Measurements from ENCODE around the gene FZD10.

FZD10 gene

DNA sequence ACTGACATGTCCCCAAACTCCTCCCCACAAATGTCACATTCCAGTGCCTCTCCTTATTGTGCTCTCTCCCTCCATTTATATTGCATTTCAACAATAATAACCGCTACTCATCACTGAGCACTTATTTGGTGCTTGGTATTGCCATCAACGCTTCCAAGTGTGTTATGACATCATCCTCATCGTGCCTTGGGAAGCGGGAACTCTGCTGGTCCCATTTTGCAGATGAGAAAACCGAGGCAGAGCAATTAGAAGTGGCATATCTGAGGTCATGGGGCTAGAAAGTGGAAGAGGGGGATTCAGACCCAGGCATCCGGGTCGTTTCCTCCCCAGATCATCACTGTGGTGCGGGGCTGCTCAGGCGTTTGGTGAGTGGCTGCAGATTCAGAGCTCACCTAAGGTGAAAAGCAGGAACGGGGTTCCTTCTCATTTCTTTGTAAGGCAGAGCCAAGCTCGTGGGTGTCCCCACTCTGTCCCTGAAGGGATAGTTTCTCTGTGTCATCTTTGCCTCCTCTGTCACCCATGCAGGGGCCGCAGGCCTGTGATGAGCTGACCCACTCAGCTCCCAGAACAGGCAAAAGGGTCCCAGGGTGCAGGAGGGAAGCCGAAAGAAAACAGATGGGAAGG, 5.5 kb upstream of the FZD10 start:
- H3K36me3 ChIP-seq (ENCODE audit: control insufficient read depth, insufficient read depth, low read length, severe bottlenecking), result no peaks in the 10 kb centered on the region
- no peaks in the 10 kb centered on the region for H3K4me1 ChIP-seq (ENCODE audit: control insufficient read depth, insufficient read depth, low read length)
- H3K9me3 ChIP-seq (ENCODE audit: control insufficient read depth, low read length), result no peaks in the 10 kb centered on the region
- no peak overlapping the region for H3K4me3 ChIP-seq (ENCODE audit: low read length)
- no peak overlapping the region for H3K9ac ChIP-seq (ENCODE audit: low read length)
- H3K27me3 ChIP-seq (replicated peaks; ENCODE audit: control insufficient read depth, insufficient read depth, low read length), result peaks cover 61% of the 10 kb centered on the region
- DNase-seq (ENCODE audit: low read depth), result no peak

DNA sequence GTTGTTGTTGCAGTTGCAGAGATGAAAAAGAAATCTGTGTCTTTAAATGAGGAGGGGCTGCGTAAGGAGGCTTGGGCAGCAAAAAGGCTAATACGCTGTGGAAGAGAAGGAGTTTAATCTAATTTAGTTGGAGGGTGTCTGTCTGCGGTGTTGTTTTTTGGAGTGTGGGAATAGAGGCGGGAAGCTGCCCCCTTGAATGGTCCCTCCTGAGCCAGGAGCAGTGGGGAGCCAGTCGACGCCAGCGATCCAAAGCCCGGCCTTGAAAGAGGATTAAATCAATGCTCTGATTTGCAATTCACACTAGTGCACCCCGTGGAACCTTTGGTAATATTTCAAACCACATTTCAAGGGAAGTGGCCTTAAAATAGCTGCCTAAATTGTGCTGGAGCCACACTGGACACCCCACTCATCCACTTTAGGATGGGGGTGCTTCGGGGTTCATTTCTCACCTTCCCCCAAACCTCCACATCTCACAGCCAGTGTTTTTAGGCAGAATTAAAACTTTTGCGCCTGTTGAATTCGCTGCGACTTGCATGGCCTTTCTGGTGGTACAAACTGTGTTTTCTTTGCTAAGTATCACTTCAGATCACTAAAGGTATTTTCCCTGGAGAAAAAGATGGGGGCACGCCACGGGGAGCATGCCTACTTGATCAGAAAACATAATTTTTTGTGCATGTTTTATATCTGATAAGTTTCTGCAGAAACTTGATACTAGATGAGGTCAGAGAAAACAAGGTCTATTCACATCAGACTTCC, 4.1 kb upstream of the FZD10 start:
- Histone ChIP-seq H3K4me3 (ENCODE audit: low read length) (no peak overlapping the region), H3K4me1 (ENCODE audit: control insufficient read depth, insufficient read depth, low read length) (no peaks in the 10 kb centered on the region), H3K27me3 (replicated peaks; ENCODE audit: control insufficient read depth, insufficient read depth, low read length) (peaks cover 61% of the 10 kb centered on the region), H3K9me3 (ENCODE audit: control insufficient read depth, low read length) (no peaks in the 10 kb centered on the region), H3K36me3 (ENCODE audit: control insufficient read depth, insufficient read depth, low read length, severe bottlenecking) (no peaks in the 10 kb centered on the region), H3K9ac (ENCODE audit: low read length) (no peak overlapping the region)
- DNase-seq (ENCODE audit: low read depth), result no peak

DNA sequence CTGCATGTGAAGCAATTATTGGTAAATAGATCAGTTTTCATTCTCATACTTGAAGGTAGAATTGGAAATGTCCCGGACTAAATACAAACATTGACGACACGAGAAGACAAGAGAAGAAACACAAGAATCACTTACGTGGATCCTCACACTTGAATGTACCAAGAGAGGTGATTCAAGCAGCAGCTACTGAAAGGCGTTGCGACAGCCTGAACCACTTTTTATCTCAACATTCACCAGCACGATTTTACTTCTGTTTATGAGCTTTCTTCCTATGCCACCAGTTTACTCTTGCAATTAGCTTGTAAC, 3.6 kb upstream of the FZD10 start:
- Histone ChIP-seq H3K9ac (ENCODE audit: low read length) (no peak overlapping the region), H3K4me1 (ENCODE audit: control insufficient read depth, insufficient read depth, low read length) (no peaks in the 10 kb centered on the region), H3K9me3 (ENCODE audit: control insufficient read depth, low read length) (no peaks in the 10 kb centered on the region), H3K27me3 (replicated peaks; ENCODE audit: control insufficient read depth, insufficient read depth, low read length) (peaks cover 65% of the 10 kb centered on the region), H3K36me3 (ENCODE audit: control insufficient read depth, insufficient read depth, low read length, severe bottlenecking) (no peaks in the 10 kb centered on the region), H3K4me3 (ENCODE audit: low read length) (no peak overlapping the region)
- DNase-seq (ENCODE audit: low read depth), result no peak

DNA sequence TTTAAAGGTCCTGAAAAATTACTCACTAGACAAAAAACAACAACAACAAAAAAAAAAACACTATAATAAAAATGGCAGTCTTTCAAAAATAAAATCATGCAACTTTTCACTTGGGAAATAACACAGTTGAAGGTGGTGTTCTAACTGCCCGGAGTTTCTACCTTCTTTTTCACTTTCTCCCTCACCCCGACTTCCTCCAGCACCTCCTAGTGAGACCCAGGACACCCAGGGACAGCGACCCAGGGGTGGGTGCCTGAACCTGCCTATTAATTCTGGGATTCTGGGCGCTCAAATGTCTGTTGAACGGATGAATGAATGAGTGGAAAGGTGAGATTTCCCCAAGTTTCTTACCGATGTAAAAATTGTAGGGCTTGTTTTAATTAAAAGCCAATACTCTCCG, 2.0 kb upstream of the FZD10 start:
- no peak for DNase-seq (ENCODE audit: low read depth)
- Histone ChIP-seq H3K4me3 (ENCODE audit: low read length) (no peak overlapping the region), H3K27me3 (replicated peaks; ENCODE audit: control insufficient read depth, insufficient read depth, low read length) (peaks cover 66% of the 10 kb centered on the region), H3K4me1 (ENCODE audit: control insufficient read depth, insufficient read depth, low read length) (no peaks in the 10 kb centered on the region), H3K9ac (ENCODE audit: low read length) (no peak overlapping the region), H3K36me3 (ENCODE audit: control insufficient read depth, insufficient read depth, low read length, severe bottlenecking) (no peaks in the 10 kb centered on the region), H3K9me3 (ENCODE audit: control insufficient read depth, low read length) (no peaks in the 10 kb centered on the region)

DNA sequence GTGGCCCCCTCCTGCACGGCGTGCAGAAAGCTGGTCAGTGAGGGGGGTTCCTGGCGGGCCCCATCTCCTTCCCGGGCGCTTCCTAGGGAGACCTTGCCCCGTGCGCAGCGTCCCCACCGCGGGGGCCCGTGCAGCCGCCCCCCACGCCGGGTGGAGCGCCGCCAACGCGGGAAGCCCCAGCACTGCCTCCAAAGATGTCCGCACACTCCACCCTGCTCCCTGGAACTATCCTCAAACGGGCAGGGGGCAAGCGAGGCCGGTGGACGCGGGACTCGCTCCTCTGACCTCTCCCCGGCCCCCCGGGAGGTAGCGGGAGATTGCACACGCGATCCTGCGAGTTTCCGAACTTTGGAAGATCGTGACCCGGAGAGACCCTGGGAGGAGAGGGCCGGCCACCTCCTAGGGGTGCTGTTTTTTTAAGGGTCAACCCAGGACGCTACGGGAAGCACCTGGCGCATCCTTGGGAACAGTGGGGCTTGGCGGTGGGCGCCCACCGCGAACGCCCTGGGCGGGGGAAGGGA, 1.5 kb upstream of the FZD10 start:
- H3K27me3 ChIP-seq (replicated peaks; ENCODE audit: control insufficient read depth, insufficient read depth, low read length), result peaks cover 66% of the 10 kb centered on the region
- DNase-seq (ENCODE audit: low read depth), result no peak

DNA sequence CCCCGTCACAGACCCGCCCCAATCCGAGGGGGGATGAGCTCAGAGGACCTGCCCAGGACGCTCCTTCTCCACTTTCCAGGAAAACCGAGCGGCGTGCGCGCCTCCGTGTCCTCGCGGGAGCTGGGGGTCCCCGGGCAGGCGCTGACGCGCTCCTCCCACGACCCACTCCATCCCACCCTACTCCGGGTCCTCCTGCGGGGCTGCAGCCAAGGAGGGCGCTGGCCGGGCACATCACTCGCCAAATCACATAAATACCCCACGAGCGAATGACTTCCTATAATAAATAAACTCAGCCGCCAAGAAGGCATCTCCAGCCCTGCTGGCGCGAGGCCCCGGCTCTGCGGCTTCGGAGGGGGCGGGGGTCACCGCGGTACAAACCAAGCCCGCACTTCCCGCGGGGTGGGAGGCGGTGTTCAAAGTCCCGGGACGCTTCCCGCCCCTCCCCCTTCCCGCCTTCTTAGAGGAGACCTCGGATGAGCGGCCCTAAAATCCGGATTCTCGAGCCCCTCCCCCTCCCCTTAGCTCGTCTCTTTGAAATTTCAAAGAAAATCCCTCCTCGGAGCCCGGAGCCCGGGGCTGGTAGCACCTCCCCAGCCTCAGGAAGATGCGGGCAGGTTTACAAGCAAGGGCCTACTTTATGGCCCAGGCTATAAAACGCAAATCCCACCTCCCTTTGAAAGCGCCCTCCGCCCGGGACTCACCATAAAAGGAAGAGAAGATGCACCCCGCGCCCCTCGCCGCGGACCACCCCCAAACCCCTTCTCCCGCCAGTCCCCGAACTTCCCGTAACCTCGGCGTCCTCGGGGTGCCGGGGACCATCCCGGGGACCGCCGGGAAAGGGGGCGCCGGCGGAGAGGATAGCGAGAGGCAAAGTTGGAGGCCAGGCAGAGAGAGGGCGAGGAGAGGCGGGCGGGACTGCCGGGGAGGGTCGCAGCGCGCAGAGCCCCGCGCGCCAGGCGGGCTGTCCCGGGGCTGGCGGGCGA, 712 bp upstream of the FZD10 start:
- no peak for DNase-seq (ENCODE audit: low read depth)
- H3K36me3 ChIP-seq (ENCODE audit: control insufficient read depth, insufficient read depth, low read length, severe bottlenecking), result no peaks in the 10 kb centered on the region
- H3K27me3 ChIP-seq (replicated peaks; ENCODE audit: control insufficient read depth, insufficient read depth, low read length), result peaks cover 66% of the 10 kb centered on the region
- H3K9me3 ChIP-seq (ENCODE audit: control insufficient read depth, low read length), result no peaks in the 10 kb centered on the region
- no peaks in the 10 kb centered on the region for H3K4me1 ChIP-seq (ENCODE audit: control insufficient read depth, insufficient read depth, low read length)
- H3K4me3 ChIP-seq (ENCODE audit: low read length), result no peak overlapping the region
- H3K9ac ChIP-seq (ENCODE audit: low read length), result no peak overlapping the region

More for the DNA sequence above, 1.5 kb upstream of the FZD10 start:
- Histone ChIP-seq H3K4me1 (ENCODE audit: control insufficient read depth, insufficient read depth, low read length) (no peaks in the 10 kb centered on the region), H3K4me3 (ENCODE audit: low read length) (no peak overlapping the region), H3K36me3 (ENCODE audit: control insufficient read depth, insufficient read depth, low read length, severe bottlenecking) (no peaks in the 10 kb centered on the region), H3K9me3 (ENCODE audit: control insufficient read depth, low read length) (no peaks in the 10 kb centered on the region), H3K9ac (ENCODE audit: low read length) (no peak overlapping the region)

DNA sequence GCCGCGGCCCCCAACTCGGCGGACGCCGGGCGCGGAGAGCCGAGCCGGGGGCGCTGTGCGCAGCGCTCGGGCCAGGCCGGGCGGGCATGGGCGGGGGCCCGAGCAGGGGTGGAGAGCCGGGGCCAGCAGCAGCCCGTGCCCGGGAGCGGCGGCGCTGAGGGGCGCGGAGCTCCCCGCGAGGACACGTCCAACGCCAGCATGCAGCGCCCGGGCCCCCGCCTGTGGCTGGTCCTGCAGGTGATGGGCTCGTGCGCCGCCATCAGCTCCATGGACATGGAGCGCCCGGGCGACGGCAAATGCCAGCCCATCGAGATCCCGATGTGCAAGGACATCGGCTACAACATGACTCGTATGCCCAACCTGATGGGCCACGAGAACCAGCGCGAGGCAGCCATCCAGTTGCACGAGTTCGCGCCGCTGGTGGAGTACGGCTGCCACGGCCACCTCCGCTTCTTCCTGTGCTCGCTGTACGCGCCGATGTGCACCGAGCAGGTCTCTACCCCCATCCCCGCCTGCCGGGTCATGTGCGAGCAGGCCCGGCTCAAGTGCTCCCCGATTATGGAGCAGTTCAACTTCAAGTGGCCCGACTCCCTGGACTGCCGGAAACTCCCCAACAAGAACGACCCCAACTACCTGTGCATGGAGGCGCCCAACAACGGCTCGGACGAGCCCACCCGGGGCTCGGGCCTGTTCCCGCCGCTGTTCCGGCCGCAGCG, 639 bp downstream of the FZD10 start:
- Histone ChIP-seq H3K4me1 (ENCODE audit: control insufficient read depth, insufficient read depth, low read length) (no peaks in the 10 kb centered on the region), H3K9ac (ENCODE audit: low read length) (no peak overlapping the region), H3K36me3 (ENCODE audit: control insufficient read depth, insufficient read depth, low read length, severe bottlenecking) (no peaks in the 10 kb centered on the region), H3K9me3 (ENCODE audit: control insufficient read depth, low read length) (no peaks in the 10 kb centered on the region), H3K4me3 (ENCODE audit: low read length) (no peak overlapping the region), H3K27me3 (replicated peaks; ENCODE audit: control insufficient read depth, insufficient read depth, low read length) (peaks cover 66% of the 10 kb centered on the region)
- no peak for DNase-seq (ENCODE audit: low read depth)

DNA sequence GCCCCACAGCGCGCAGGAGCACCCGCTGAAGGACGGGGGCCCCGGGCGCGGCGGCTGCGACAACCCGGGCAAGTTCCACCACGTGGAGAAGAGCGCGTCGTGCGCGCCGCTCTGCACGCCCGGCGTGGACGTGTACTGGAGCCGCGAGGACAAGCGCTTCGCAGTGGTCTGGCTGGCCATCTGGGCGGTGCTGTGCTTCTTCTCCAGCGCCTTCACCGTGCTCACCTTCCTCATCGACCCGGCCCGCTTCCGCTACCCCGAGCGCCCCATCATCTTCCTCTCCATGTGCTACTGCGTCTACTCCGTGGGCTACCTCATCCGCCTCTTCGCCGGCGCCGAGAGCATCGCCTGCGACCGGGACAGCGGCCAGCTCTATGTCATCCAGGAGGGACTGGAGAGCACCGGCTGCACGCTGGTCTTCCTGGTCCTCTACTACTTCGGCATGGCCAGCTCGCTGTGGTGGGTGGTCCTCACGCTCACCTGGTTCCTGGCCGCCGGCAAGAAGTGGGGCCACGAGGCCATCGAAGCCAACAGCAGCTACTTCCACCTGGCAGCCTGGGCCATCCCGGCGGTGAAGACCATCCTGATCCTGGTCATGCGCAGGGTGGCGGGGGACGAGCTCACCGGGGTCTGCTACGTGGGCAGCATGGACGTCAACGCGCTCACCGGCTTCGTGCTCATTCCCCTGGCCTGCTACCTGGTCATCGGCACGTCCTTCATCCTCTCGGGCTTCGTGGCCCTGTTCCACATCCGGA, 1.4 kb downstream of the FZD10 start:
- H3K36me3 ChIP-seq (ENCODE audit: control insufficient read depth, insufficient read depth, low read length, severe bottlenecking), result no peaks in the 10 kb centered on the region
- H3K4me3 ChIP-seq (ENCODE audit: low read length), result no peak overlapping the region
- no peak for DNase-seq (ENCODE audit: low read depth)
- no peaks in the 10 kb centered on the region for H3K9me3 ChIP-seq (ENCODE audit: control insufficient read depth, low read length)
- peaks cover 67% of the 10 kb centered on the region for H3K27me3 ChIP-seq (replicated peaks; ENCODE audit: control insufficient read depth, insufficient read depth, low read length)
- H3K9ac ChIP-seq (ENCODE audit: low read length), result no peak overlapping the region
- H3K4me1 ChIP-seq (ENCODE audit: control insufficient read depth, insufficient read depth, low read length), result no peaks in the 10 kb centered on the region

DNA sequence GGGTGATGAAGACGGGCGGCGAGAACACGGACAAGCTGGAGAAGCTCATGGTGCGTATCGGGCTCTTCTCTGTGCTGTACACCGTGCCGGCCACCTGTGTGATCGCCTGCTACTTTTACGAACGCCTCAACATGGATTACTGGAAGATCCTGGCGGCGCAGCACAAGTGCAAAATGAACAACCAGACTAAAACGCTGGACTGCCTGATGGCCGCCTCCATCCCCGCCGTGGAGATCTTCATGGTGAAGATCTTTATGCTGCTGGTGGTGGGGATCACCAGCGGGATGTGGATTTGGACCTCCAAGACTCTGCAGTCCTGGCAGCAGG, 1.9 kb downstream of the FZD10 start:
- no peak overlapping the region for H3K4me3 ChIP-seq (ENCODE audit: low read length)
- no peaks in the 10 kb centered on the region for H3K4me1 ChIP-seq (ENCODE audit: control insufficient read depth, insufficient read depth, low read length)
- no peaks in the 10 kb centered on the region for H3K9me3 ChIP-seq (ENCODE audit: control insufficient read depth, low read length)
- no peaks in the 10 kb centered on the region for H3K36me3 ChIP-seq (ENCODE audit: control insufficient read depth, insufficient read depth, low read length, severe bottlenecking)
- peaks cover 67% of the 10 kb centered on the region for H3K27me3 ChIP-seq (replicated peaks; ENCODE audit: control insufficient read depth, insufficient read depth, low read length)
- no peak overlapping the region for H3K9ac ChIP-seq (ENCODE audit: low read length)
- no peak for DNase-seq (ENCODE audit: low read depth)

DNA sequence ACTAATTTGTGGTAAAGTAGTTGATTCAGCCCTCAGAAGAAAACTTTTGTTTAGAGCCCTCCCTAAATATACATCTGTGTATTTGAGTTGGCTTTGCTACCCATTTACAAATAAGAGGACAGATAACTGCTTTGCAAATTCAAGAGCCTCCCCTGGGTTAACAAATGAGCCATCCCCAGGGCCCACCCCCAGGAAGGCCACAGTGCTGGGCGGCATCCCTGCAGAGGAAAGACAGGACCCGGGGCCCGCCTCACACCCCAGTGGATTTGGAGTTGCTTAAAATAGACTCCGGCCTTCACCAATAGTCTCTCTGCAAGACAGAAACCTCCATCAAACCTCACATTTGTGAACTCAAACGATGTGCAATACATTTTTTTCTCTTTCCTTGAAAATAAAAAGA, 2.7 kb downstream of the FZD10 start:
- H3K36me3 ChIP-seq (ENCODE audit: control insufficient read depth, insufficient read depth, low read length, severe bottlenecking), result no peaks in the 10 kb centered on the region
- no peaks in the 10 kb centered on the region for H3K9me3 ChIP-seq (ENCODE audit: control insufficient read depth, low read length)
- no peak for DNase-seq (ENCODE audit: low read depth)
- no peak overlapping the region for H3K9ac ChIP-seq (ENCODE audit: low read length)
- peaks cover 69% of the 10 kb centered on the region for H3K27me3 ChIP-seq (replicated peaks; ENCODE audit: control insufficient read depth, insufficient read depth, low read length)
- no peak overlapping the region for H3K4me3 ChIP-seq (ENCODE audit: low read length)
- H3K4me1 ChIP-seq (ENCODE audit: control insufficient read depth, insufficient read depth, low read length), result no peaks in the 10 kb centered on the region
